ENCODE data around the gene CD4.

CD4 gene

DNA sequence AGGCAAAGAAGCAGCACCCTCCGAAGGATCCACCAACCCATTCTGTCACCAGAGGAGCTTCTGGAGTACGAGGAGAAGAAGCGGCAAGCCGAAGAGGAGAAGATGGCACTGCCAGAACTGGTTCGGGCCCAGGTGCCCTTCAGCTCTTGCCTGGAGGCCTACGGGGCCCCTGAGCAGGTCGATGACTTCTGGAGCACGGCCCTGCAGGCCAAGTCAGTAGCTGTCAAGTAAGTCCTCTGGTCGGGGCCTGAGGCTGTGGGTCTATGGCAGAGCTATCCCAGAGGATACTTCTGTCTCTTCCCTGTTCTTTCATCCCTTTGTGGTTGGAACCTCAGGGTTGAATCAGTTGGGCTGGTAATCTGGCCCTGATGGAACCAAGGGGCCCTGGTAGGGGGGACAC is 72.1 kb downstream of the CD4 start:
- Histone ChIP-seq H3K4me3 (ENCODE audit: low read depth, low read length) (no peak overlapping the region), H3K27ac (ENCODE audit: extremely low read depth, low read depth, low read length) (no peak overlapping the region), H3K36me3 (ENCODE audit: control insufficient read depth in 2 of 2, insufficient read depth in 1 of 2, low read length in 2 of 2) (peaks cover 22 to 96% of the 10 kb centered on the region in 2 experiments), H3K9me3 (ENCODE audit: control insufficient read depth, insufficient read depth, low read depth, low read length) (no peaks in the 10 kb centered on the region), H3K4me1 (ENCODE audit: control insufficient read depth, insufficient read depth, low read length) (peaks cover under 1% of the 10 kb centered on the region; the same call in 1 of the 2 replicates)
- no peak for TF ChIP-seq TCF7L2 (IDR thresholded peaks at IDR 0.05; ENCODE audit: borderline replicate concordance, low read depth, low read length)
- ChIA-PET CTCF (interaction anchor here (0.5 to 1.3 kb wide), 3 partner anchors 8 to 210 kb away, joined by 4 to 9 read pairs (median 6); partner anchors contain the start of gene SPSB2), POLR2A (interaction anchor here (2.2 kb wide), 1 partner anchor 10 kb away, joined by 14 read pairs; the partner anchor contains the start of genes CDCA3 and USP5)

DNA sequence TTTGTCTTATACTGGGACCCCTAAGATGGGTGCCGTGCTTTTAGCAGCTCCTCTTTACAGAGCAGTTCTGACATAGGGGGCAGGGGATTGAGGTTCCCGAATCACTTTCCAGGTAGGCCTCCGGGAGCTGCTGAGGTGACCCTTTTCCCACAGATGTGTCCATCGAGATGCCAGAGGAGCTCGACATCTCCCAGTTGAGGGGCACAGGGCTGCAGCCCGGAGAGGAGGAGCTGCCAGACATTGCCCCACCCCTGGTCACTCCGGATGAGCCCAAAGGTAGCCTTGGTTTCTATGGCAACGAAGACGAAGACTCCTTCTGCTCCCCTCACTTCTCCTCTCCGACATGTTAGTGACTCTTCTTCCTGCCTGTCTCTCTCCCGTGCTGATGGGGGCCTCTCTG is 73.7 kb downstream of the CD4 start:
- TF ChIP-seq ZNF610 (tag by site-specific recombination; IDR thresholded peaks at IDR 0.05; ENCODE audit: borderline replicate concordance) (no peak), SP3 (tag by site-specific recombination; IDR thresholded peaks at IDR 0.05) (no peak), ZNF350 (tag by site-specific recombination; IDR thresholded peaks at IDR 0.05) (no peak), YY1 (tag by site-specific recombination; IDR thresholded peaks at IDR 0.05) (no peak), ZNF211 (tag by site-specific recombination; IDR thresholded peaks at IDR 0.05; ENCODE audit: low read depth) (no peak), ZBTB20 (tag by site-specific recombination; IDR thresholded peaks at IDR 0.05) (no peak), ZFP37 (tag by site-specific recombination; IDR thresholded peaks at IDR 0.05) (no peak), TRIM28 (IDR thresholded peaks at IDR 0.05; ENCODE audit: borderline replicate concordance, low read length) (no peak), ZNF324 (tag by site-specific recombination; IDR thresholded peaks at IDR 0.05) (no peak), GLIS2 (tag by site-specific recombination; IDR thresholded peaks at IDR 0.05) (no peak), ZNF302 (tag by site-specific recombination; IDR thresholded peaks at IDR 0.05; ENCODE audit: low read depth) (no peak)
- TF ChIP-seq, protein P1, sequence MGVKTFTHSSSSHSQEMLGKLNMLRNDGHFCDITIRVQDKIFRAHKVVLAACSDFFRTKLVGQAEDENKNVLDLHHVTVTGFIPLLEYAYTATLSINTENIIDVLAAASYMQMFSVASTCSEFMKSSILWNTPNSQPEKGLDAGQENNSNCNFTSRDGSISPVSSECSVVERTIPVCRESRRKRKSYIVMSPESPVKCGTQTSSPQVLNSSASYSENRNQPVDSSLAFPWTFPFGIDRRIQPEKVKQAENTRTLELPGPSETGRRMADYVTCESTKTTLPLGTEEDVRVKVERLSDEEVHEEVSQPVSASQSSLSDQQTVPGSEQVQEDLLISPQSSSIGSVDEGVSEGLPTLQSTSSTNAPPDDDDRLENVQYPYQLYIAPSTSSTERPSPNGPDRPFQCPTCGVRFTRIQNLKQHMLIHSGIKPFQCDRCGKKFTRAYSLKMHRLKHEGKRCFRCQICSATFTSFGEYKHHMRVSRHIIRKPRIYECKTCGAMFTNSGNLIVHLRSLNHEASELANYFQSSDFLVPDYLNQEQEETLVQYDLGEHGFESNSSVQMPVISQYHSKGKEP (tag by site-specific recombination; IDR thresholded peaks at IDR 0.05), result no peak
- TF ChIP-seq, protein P2, sequence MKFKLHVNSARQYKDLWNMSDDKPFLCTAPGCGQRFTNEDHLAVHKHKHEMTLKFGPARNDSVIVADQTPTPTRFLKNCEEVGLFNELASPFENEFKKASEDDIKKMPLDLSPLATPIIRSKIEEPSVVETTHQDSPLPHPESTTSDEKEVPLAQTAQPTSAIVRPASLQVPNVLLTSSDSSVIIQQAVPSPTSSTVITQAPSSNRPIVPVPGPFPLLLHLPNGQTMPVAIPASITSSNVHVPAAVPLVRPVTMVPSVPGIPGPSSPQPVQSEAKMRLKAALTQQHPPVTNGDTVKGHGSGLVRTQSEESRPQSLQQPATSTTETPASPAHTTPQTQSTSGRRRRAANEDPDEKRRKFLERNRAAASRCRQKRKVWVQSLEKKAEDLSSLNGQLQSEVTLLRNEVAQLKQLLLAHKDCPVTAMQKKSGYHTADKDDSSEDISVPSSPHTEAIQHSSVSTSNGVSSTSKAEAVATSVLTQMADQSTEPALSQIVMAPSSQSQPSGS (tag by site-specific recombination; IDR thresholded peaks at IDR 0.05; ENCODE audit: low read depth), result no peak
- TF ChIP-seq, protein P3, sequence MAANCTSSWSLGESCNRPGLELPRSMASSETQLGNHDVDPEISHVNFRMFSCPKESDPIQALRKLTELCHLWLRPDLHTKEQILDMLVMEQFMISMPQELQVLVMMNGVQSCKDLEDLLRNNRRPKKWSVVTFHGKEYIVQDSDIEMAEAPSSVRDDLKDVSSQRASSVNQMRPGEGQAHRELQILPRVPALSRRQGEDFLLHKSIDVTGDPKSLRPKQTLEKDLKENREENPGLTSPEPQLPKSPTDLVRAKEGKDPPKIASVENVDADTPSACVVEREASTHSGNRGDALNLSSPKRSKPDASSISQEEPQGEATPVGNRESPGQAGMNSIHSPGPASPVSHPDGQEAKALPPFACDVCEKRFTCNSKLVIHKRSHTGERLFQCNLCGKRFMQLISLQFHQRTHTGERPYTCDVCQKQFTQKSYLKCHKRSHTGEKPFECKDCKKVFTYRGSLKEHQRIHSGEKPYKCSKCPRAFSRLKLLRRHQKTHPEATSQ (tag by site-specific recombination; IDR thresholded peaks at IDR 0.05), result no peak
- TF ChIP-seq, protein P4, sequence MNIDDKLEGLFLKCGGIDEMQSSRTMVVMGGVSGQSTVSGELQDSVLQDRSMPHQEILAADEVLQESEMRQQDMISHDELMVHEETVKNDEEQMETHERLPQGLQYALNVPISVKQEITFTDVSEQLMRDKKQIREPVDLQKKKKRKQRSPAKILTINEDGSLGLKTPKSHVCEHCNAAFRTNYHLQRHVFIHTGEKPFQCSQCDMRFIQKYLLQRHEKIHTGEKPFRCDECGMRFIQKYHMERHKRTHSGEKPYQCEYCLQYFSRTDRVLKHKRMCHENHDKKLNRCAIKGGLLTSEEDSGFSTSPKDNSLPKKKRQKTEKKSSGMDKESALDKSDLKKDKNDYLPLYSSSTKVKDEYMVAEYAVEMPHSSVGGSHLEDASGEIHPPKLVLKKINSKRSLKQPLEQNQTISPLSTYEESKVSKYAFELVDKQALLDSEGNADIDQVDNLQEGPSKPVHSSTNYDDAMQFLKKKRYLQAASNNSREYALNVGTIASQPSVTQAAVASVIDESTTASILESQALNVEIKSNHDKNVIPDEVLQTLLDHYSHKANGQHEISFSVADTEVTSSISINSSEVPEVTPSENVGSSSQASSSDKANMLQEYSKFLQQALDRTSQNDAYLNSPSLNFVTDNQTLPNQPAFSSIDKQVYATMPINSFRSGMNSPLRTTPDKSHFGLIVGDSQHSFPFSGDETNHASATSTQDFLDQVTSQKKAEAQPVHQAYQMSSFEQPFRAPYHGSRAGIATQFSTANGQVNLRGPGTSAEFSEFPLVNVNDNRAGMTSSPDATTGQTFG (tag by site-specific recombination; IDR thresholded peaks at IDR 0.05; ENCODE audit: borderline replicate concordance), result no peak
- H3K9me3 ChIP-seq (ENCODE audit: control insufficient read depth, insufficient read depth, low read depth, low read length), result no peaks in the 10 kb centered on the region
- peaks cover 6% of the 10 kb centered on the region for H3K4me1 ChIP-seq (ENCODE audit: control insufficient read depth, insufficient read depth, low read length)
- H3K4me3 ChIP-seq (ENCODE audit: low read depth, low read length), result no peak overlapping the region
- no peak overlapping the region for H3K27ac ChIP-seq (ENCODE audit: extremely low read depth, low read depth, low read length)
- ChIA-PET CTCF (interaction anchor here (1.2 kb wide), 1 partner anchor 9 kb away, joined by 5 read pairs; no protein-coding TSS in a partner anchor), POLR2A (interaction anchor here (7.6 kb wide), 1 partner anchor 9 kb away, joined by 183 read pairs; the partner anchor contains the start of genes CDCA3 and USP5)
- peaks cover 11 to 80% of the 10 kb centered on the region in 2 experiments for H3K36me3 ChIP-seq (ENCODE audit: control insufficient read depth in 2 of 2, insufficient read depth in 1 of 2, low read length in 2 of 2)
